Measurements from ENCODE around the gene MS4A10.

The MS4A10 gene

GRCh38 chr11:60830478-60831142, 45.5 kb downstream of the MS4A10 start:
- DNase-seq, result no peak

- peak; percentile 82 for DNase-seq
These were observed 46.0 kb downstream of the MS4A10 start for GRCh38 chr11:60831143-60831500.

GRCh38 chr11:60831501-60832079, 46.5 kb downstream of the MS4A10 start:
- peak; percentile 39 for DNase-seq

GRCh38 chr11:60834742-60835533, 49.8 kb downstream of the MS4A10 start:
- no peak for DNase-seq

GRCh38 chr11:60835534-60835846, 50.4 kb downstream of the MS4A10 start:
- DNase-seq, result no peak

GRCh38 chr11:60836866-60837515, 51.9 kb downstream of the MS4A10 start:
- DNase-seq, result no peak

- no peak for DNase-seq
These were observed 53.0 kb downstream of the MS4A10 start for GRCh38 chr11:60838132-60838531.

GRCh38 chr11:60840470-60841430, 55.6 kb downstream of the MS4A10 start:
- DNase-seq, result no peak

- peak; percentile 94 for DNase-seq
These were observed 56.9 kb downstream of the MS4A10 start, which contains the start of gene CCDC86 for GRCh38 chr11:60841797-60842667. Gene CCDC86 (plus strand): TSS chr11:60842113. CDS start chr11:60842125, 12 bp downstream.

- DNase-seq, result no peak
These were observed 57.8 kb downstream of the MS4A10 start for GRCh38 chr11:60842668-60843600.

GRCh38 chr11:60844045-60844869, 59.1 kb downstream of the MS4A10 start:
- no peak for DNase-seq

- no peak for DNase-seq
These were observed 59.7 kb downstream of the MS4A10 start for GRCh38 chr11:60844870-60845221.

GRCh38 chr11:60845338-60845737, 60.2 kb downstream of the MS4A10 start:
- DNase-seq, result no peak

- no peak for DNase-seq
These were observed 62.1 kb downstream of the MS4A10 start for GRCh38 chr11:60847281-60847680.

- no peak for DNase-seq
These were observed 62.8 kb downstream of the MS4A10 start for GRCh38 chr11:60847896-60848295.

- peak; percentile 51 for DNase-seq
These were observed 63.6 kb downstream of the MS4A10 start for GRCh38 chr11:60848714-60849151.

GRCh38 chr11:60849641-60850520, 64.7 kb downstream of the MS4A10 start:
- no peak for DNase-seq
